Measurements from ENCODE around the gene SMAD3. TPM values are rescaled to one million over a fixed set of nuclear protein-coding genes. Genes with fewer than 3 reads are reported as not detected.

Gene SMAD3
- total RNA-seq, 4 donors from 2014 or later = 21.2 to 32.3 (median 24.2) TPM

DNA sequence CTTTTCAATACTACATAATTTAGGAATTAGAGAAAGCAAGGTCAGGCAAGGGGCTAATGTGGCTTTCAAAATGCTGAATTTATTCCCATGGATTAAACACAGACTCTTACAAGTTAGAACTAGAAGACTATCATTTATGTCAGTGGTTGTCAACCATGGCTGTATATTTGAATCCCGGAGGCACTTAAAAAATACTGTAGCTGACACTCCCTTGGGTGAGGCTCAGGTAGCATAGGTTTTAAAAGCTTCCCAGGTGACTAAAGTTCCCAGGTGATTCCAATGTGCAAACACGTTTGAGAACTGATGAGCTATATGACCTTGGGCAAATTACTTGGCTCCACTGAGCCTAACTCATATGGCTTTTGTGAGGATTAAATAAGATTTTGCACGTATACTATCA, 159.5 kb downstream of the SMAD3 start:
- Histone ChIP-seq H3K27me3 (no peaks in the 10 kb centered on the region), H3K27ac (replicated peaks in 1 of 4) (no peak overlapping the region), H3K4me3 (no peak overlapping the region), H3K4me1 (peaks cover 0 to 7% (median 0%) of the 10 kb centered on the region in 4 donors), H3K36me3 (peaks cover 0 to 21% (median 14%) of the 10 kb centered on the region in 4 donors), H3K9me3 (no peaks in the 10 kb centered on the region)
- TF ChIP-seq POLR2A (IDR thresholded peaks at IDR 0.05; ENCODE audit: low read depth) = no peak
- TF ChIP-seq, protein P1, sequence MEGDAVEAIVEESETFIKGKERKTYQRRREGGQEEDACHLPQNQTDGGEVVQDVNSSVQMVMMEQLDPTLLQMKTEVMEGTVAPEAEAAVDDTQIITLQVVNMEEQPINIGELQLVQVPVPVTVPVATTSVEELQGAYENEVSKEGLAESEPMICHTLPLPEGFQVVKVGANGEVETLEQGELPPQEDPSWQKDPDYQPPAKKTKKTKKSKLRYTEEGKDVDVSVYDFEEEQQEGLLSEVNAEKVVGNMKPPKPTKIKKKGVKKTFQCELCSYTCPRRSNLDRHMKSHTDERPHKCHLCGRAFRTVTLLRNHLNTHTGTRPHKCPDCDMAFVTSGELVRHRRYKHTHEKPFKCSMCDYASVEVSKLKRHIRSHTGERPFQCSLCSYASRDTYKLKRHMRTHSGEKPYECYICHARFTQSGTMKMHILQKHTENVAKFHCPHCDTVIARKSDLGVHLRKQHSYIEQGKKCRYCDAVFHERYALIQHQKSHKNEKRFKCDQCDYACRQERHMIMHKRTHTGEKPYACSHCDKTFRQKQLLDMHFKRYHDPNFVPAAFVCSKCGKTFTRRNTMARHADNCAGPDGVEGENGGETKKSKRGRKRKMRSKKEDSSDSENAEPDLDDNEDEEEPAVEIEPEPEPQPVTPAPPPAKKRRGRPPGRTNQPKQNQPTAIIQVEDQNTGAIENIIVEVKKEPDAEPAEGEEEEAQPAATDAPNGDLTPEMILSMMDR (IDR thresholded peaks at IDR 0.05) = no peak
- no peak for TF ChIP-seq EP300 (IDR thresholded peaks at IDR 0.05)
- TF ChIP-seq POLR2AphosphoS5 (IDR thresholded peaks at IDR 0.05) = no peak
- intact Hi-C loops (cut with DNase I) = no loop called here
- DNase-seq (ENCODE audit: extremely low spot score) = no peak
- 98% methylated on average over 3 of the region's 3 CpGs for WGBS

DNA sequence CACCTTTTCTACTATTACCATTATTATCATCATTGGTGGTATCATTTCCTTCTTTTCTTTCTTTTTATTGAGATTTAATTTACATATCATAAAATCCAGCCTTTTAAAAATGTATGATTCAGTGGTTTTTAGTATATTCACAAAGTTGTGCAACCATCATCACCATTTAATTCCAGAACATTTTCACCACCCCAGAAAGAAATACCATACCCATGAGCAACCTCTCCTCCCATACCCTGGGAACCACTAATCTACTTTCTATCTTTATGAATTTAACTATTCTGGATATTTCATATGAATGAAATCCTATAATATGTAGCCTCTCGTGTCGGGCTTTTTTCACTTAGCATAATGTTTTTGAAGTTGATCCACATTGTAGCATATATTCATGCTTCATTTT, 159.9 kb downstream of the SMAD3 start:
- H3K4me3 ChIP-seq = no peak overlapping the region
- intact Hi-C loops (cut with DNase I) = no loop called here
- no peaks in the 10 kb centered on the region for H3K9me3 ChIP-seq
- H3K27ac ChIP-seq (replicated peaks in 1 of 4) = no peak overlapping the region
- peaks cover 0 to 7% (median 0%) of the 10 kb centered on the region in 4 donors for H3K4me1 ChIP-seq
- 96% methylated on average over 2 of the region's 2 CpGs for WGBS
- no peak for DNase-seq (ENCODE audit: extremely low spot score)
- H3K27me3 ChIP-seq = no peaks in the 10 kb centered on the region
- TF ChIP-seq EP300 (IDR thresholded peaks at IDR 0.05) = no peak
- TF ChIP-seq POLR2AphosphoS5 (IDR thresholded peaks at IDR 0.05) = no peak
- TF ChIP-seq POLR2A (IDR thresholded peaks at IDR 0.05; ENCODE audit: low read depth) = no peak
- TF ChIP-seq, protein P1 (IDR thresholded peaks at IDR 0.05) = no peak
- peaks cover 0 to 25% (median 19%) of the 10 kb centered on the region in 4 donors for H3K36me3 ChIP-seq

DNA sequence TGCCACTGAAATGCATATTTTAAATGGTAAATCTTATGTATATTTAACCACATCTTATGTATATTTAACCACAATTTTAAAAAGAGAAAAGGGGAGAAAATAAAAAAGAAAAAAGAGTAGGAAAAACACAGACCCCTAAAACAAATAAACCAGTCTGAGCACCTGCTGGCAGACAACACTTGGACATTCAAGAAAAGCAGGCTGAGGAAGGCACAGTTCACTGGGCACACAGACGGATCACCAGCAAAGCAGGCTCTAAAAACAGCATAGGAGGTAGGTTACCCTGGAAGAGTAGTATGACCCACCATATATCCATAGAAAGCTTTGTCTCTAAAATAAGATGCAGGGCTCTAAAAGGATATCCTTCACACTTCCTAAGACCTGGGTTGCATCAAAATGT, 162.0 kb downstream of the SMAD3 start:
- H3K36me3 ChIP-seq = peaks cover 15 to 42% (median 37%) of the 10 kb centered on the region in 4 donors
- DNase-seq (ENCODE audit: extremely low spot score) = no peak
- TF ChIP-seq EP300 (IDR thresholded peaks at IDR 0.05) (no peak), POLR2AphosphoS5 (IDR thresholded peaks at IDR 0.05) (no peak), POLR2A (IDR thresholded peaks at IDR 0.05; ENCODE audit: low read depth) (no peak)
- TF ChIP-seq, protein P1 (IDR thresholded peaks at IDR 0.05) = no peak
- H3K4me1 ChIP-seq = peaks cover 0 to 7% (median 0%) of the 10 kb centered on the region in 4 donors
- no peaks in the 10 kb centered on the region for H3K9me3 ChIP-seq
- no peak overlapping the region for H3K27ac ChIP-seq (replicated peaks in 1 of 4)
- H3K4me3 ChIP-seq = no peak overlapping the region
- intact Hi-C loops (cut with DNase I) = no loop called here
- WGBS = 94% methylated on average over 1 of the region's 1 CpG
- no peaks in the 10 kb centered on the region for H3K27me3 ChIP-seq

DNA sequence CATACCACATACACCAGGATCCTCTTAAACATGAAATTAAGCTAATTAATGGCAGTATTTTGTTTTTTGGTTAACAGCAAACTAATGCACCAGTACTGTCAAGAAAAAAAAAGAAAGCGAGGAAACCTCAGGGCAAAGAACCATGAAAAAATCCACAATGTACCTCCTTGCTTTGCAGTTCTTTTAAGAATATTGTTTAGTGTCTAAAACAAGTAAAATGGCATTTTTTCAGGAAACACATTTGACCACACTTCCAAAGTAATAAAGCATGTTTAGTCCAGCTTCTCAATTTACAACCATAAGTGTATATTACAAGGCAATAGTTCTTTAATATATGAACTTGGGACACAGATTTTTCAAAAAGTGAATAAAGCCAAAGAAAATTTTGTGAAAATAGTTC, 162.4 kb downstream of the SMAD3 start:
- WGBS = 97% methylated on average over 1 of the region's 1 CpG
- TF ChIP-seq, protein P1 (IDR thresholded peaks at IDR 0.05) = no peak
- TF ChIP-seq POLR2AphosphoS5 (IDR thresholded peaks at IDR 0.05) (no peak), EP300 (IDR thresholded peaks at IDR 0.05) (no peak)
- Histone ChIP-seq H3K4me3 (no peak overlapping the region), H3K36me3 (peaks cover 15 to 43% (median 39%) of the 10 kb centered on the region in 4 donors), H3K27me3 (no peaks in the 10 kb centered on the region), H3K27ac (replicated peaks in 1 of 4) (no peak overlapping the region), H3K9me3 (no peaks in the 10 kb centered on the region), H3K4me1 (peaks cover 0 to 3% (median 0%) of the 10 kb centered on the region in 4 donors)
- DNase-seq (ENCODE audit: extremely low spot score) = no peak
- intact Hi-C loops (cut with DNase I) = no loop called here

DNA sequence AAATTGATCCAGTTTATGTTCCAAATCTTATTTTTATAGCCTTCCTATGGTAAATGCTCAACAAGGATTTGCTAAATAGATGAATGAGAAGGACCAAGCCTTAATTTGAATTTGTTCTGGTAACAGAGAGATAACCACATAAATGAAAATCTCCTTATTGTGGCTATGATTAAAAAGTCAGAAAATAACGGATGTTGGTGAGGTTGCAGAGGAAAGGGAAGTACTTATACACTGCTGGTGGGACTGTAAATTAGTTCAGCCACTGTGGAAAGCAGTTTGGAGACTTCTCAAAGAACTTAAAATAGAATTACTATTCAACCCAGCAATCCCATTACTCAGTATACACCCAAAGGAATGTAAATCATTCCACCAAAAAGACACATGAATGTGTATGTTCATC, 162.9 kb downstream of the SMAD3 start:
- DNase-seq (ENCODE audit: extremely low spot score) = no peak
- WGBS = 60% methylated on average over 1 of the region's 1 CpG
- Histone ChIP-seq H3K9me3 (no peaks in the 10 kb centered on the region), H3K4me1 (no peaks in the 10 kb centered on the region), H3K36me3 (peaks cover 15 to 45% (median 39%) of the 10 kb centered on the region in 4 donors), H3K4me3 (no peak overlapping the region), H3K27me3 (no peaks in the 10 kb centered on the region), H3K27ac (replicated peaks in 1 of 4) (no peak overlapping the region)
- intact Hi-C loops (cut with DNase I) = no loop called here
- TF ChIP-seq EP300 (IDR thresholded peaks at IDR 0.05) (no peak), POLR2A (IDR thresholded peaks at IDR 0.05; ENCODE audit: low read depth) (no peak), POLR2AphosphoS5 (IDR thresholded peaks at IDR 0.05) (no peak)
- TF ChIP-seq, protein P1 (IDR thresholded peaks at IDR 0.05) = no peak

Measured in esophagus muscularis mucosa (tissue), 4 donors.